ENCODE measurements around the gene NOVA1.

NOVA1 gene

GRCh38 chr14:26500028-26500427 is 97.8 kb downstream of the NOVA1 start:
- Histone ChIP-seq H3K4me1 (ENCODE audit: insufficient read depth, low read length) (no peaks in the 10 kb centered on the region; the same call in 1 of the 2 replicates), H3K27ac (ENCODE audit: low read length) (no peak overlapping the region), H3K27me3 (ENCODE audit: insufficient read depth, low read length) (no peaks in the 10 kb centered on the region), H3K36me3 (ENCODE audit: insufficient read depth, low read depth, low read length) (no peaks in the 10 kb centered on the region), H3K9me3 (ENCODE audit: insufficient read depth, low read depth, low read length) (peaks cover 3% of the 10 kb centered on the region; the same call in 1 of the 2 replicates), H3K9ac (ENCODE audit: low read depth, low read length) (no peak overlapping the region), H3K4me3 (ENCODE audit: low read length) (no peak overlapping the region)

GRCh38 chr14:26499546-26499945 is 98.3 kb downstream of the NOVA1 start:
- Histone ChIP-seq H3K27me3 (ENCODE audit: insufficient read depth, low read length) (no peaks in the 10 kb centered on the region), H3K9me3 (ENCODE audit: insufficient read depth, low read depth, low read length) (peaks cover 3% of the 10 kb centered on the region; the same call in 1 of the 2 replicates), H3K27ac (ENCODE audit: low read length) (no peak overlapping the region), H3K4me3 (ENCODE audit: low read length) (no peak overlapping the region), H3K36me3 (ENCODE audit: insufficient read depth, low read depth, low read length) (no peaks in the 10 kb centered on the region), H3K9ac (ENCODE audit: low read depth, low read length) (no peak overlapping the region), H3K4me1 (ENCODE audit: insufficient read depth, low read length) (peaks cover 2% of the 10 kb centered on the region; the same call in 1 of the 2 replicates)

- no peak overlapping the region for H3K4me3 ChIP-seq (ENCODE audit: low read length)
- no peaks in the 10 kb centered on the region for H3K36me3 ChIP-seq (ENCODE audit: insufficient read depth, low read depth, low read length)
- H3K27ac ChIP-seq (ENCODE audit: low read length): no peak overlapping the region
- no peaks in the 10 kb centered on the region for H3K9me3 ChIP-seq (ENCODE audit: insufficient read depth, low read depth, low read length)
- no peaks in the 10 kb centered on the region for H3K4me1 ChIP-seq (ENCODE audit: insufficient read depth, low read length)
- no peaks in the 10 kb centered on the region for H3K27me3 ChIP-seq (ENCODE audit: insufficient read depth, low read length)
- no peak overlapping the region for H3K9ac ChIP-seq (ENCODE audit: low read depth, low read length)
These were observed 110.9 kb downstream of the NOVA1 start for GRCh38 chr14:26486922-26487321.

GRCh38 chr14:26484562-26484961 is 113.3 kb downstream of the NOVA1 start:
- H3K27ac ChIP-seq (ENCODE audit: low read length): no peak overlapping the region
- H3K9me3 ChIP-seq (ENCODE audit: insufficient read depth, low read depth, low read length): no peaks in the 10 kb centered on the region
- H3K36me3 ChIP-seq (ENCODE audit: insufficient read depth, low read depth, low read length): no peaks in the 10 kb centered on the region
- no peaks in the 10 kb centered on the region for H3K4me1 ChIP-seq (ENCODE audit: insufficient read depth, low read length)
- H3K9ac ChIP-seq (ENCODE audit: low read depth, low read length): no peak overlapping the region
- H3K4me3 ChIP-seq (ENCODE audit: low read length): no peak overlapping the region
- H3K27me3 ChIP-seq (ENCODE audit: insufficient read depth, low read length): no peaks in the 10 kb centered on the region

- no peak overlapping the region for H3K27ac ChIP-seq (ENCODE audit: low read length)
- no peak overlapping the region for H3K4me3 ChIP-seq (ENCODE audit: low read length)
- no peaks in the 10 kb centered on the region for H3K27me3 ChIP-seq (ENCODE audit: insufficient read depth, low read length)
- no peak overlapping the region for H3K9ac ChIP-seq (ENCODE audit: low read depth, low read length)
- H3K36me3 ChIP-seq (ENCODE audit: insufficient read depth, low read depth, low read length): no peaks in the 10 kb centered on the region
- no peaks in the 10 kb centered on the region for H3K4me1 ChIP-seq (ENCODE audit: insufficient read depth, low read length)
- H3K9me3 ChIP-seq (ENCODE audit: insufficient read depth, low read depth, low read length): no peaks in the 10 kb centered on the region
These were observed 118.9 kb downstream of the NOVA1 start for GRCh38 chr14:26478967-26479366.

GRCh38 chr14:26466862-26467261 is 131.0 kb downstream of the NOVA1 start:
- Histone ChIP-seq H3K9ac (ENCODE audit: low read depth, low read length) (no peak overlapping the region), H3K27me3 (ENCODE audit: insufficient read depth, low read length) (no peaks in the 10 kb centered on the region), H3K9me3 (ENCODE audit: insufficient read depth, low read depth, low read length) (no peaks in the 10 kb centered on the region), H3K27ac (ENCODE audit: low read length) (no peak overlapping the region), H3K4me1 (ENCODE audit: insufficient read depth, low read length) (no peaks in the 10 kb centered on the region), H3K36me3 (ENCODE audit: insufficient read depth, low read depth, low read length) (no peaks in the 10 kb centered on the region), H3K4me3 (ENCODE audit: low read length) (no peak overlapping the region)

GRCh38 chr14:26463136-26463535 is 134.7 kb downstream of the NOVA1 start:
- Histone ChIP-seq H3K27me3 (ENCODE audit: insufficient read depth, low read length) (no peaks in the 10 kb centered on the region), H3K36me3 (ENCODE audit: insufficient read depth, low read depth, low read length) (no peaks in the 10 kb centered on the region), H3K9ac (ENCODE audit: low read depth, low read length) (no peak overlapping the region), H3K9me3 (ENCODE audit: insufficient read depth, low read depth, low read length) (no peaks in the 10 kb centered on the region), H3K4me3 (ENCODE audit: low read length) (no peak overlapping the region), H3K27ac (ENCODE audit: low read length) (no peak overlapping the region), H3K4me1 (ENCODE audit: insufficient read depth, low read length) (no peaks in the 10 kb centered on the region)

GRCh38 chr14:26454105-26454504 is 143.7 kb downstream of the NOVA1 start:
- Histone ChIP-seq H3K27ac (ENCODE audit: low read length) (no peak overlapping the region), H3K9me3 (ENCODE audit: insufficient read depth, low read depth, low read length) (no peaks in the 10 kb centered on the region), H3K36me3 (ENCODE audit: insufficient read depth, low read depth, low read length) (no peaks in the 10 kb centered on the region), H3K9ac (ENCODE audit: low read depth, low read length) (no peak overlapping the region), H3K4me3 (ENCODE audit: low read length) (no peak overlapping the region), H3K4me1 (ENCODE audit: insufficient read depth, low read length) (no peaks in the 10 kb centered on the region), H3K27me3 (ENCODE audit: insufficient read depth, low read length) (no peaks in the 10 kb centered on the region)

- Histone ChIP-seq H3K9me3 (ENCODE audit: insufficient read depth, low read depth, low read length) (no peaks in the 10 kb centered on the region), H3K36me3 (ENCODE audit: insufficient read depth, low read depth, low read length) (no peaks in the 10 kb centered on the region), H3K4me1 (ENCODE audit: insufficient read depth, low read length) (no peaks in the 10 kb centered on the region), H3K4me3 (ENCODE audit: low read length) (no peak overlapping the region), H3K27me3 (ENCODE audit: insufficient read depth, low read length) (no peaks in the 10 kb centered on the region), H3K27ac (ENCODE audit: low read length) (no peak overlapping the region), H3K9ac (ENCODE audit: low read depth, low read length) (no peak overlapping the region)
These were observed 149.5 kb downstream of the NOVA1 start for GRCh38 chr14:26448181-26448855.

GRCh38 chr14:26444822-26445221 is 153.0 kb downstream of the NOVA1 start:
- H3K27ac ChIP-seq (ENCODE audit: low read length): no peak overlapping the region
- no peaks in the 10 kb centered on the region for H3K4me1 ChIP-seq (ENCODE audit: insufficient read depth, low read length)
- no peaks in the 10 kb centered on the region for H3K27me3 ChIP-seq (ENCODE audit: insufficient read depth, low read length)
- no peak overlapping the region for H3K9ac ChIP-seq (ENCODE audit: low read depth, low read length)
- H3K36me3 ChIP-seq (ENCODE audit: insufficient read depth, low read depth, low read length): no peaks in the 10 kb centered on the region
- H3K9me3 ChIP-seq (ENCODE audit: insufficient read depth, low read depth, low read length): no peaks in the 10 kb centered on the region
- H3K4me3 ChIP-seq (ENCODE audit: low read length): no peak overlapping the region

GRCh38 chr14:26443654-26444053 is 154.2 kb downstream of the NOVA1 start:
- Histone ChIP-seq H3K9ac (ENCODE audit: low read depth, low read length) (no peak overlapping the region), H3K4me3 (ENCODE audit: low read length) (no peak overlapping the region), H3K4me1 (ENCODE audit: insufficient read depth, low read length) (no peaks in the 10 kb centered on the region), H3K27ac (ENCODE audit: low read length) (no peak overlapping the region), H3K27me3 (ENCODE audit: insufficient read depth, low read length) (no peaks in the 10 kb centered on the region), H3K9me3 (ENCODE audit: insufficient read depth, low read depth, low read length) (no peaks in the 10 kb centered on the region), H3K36me3 (ENCODE audit: insufficient read depth, low read depth, low read length) (no peaks in the 10 kb centered on the region)

GRCh38 chr14:26429205-26429604 is 168.6 kb downstream of the NOVA1 start:
- H3K9ac ChIP-seq (ENCODE audit: low read depth, low read length): no peak overlapping the region
- H3K9me3 ChIP-seq (ENCODE audit: insufficient read depth, low read depth, low read length): no peaks in the 10 kb centered on the region
- no peaks in the 10 kb centered on the region for H3K36me3 ChIP-seq (ENCODE audit: insufficient read depth, low read depth, low read length)
- H3K27me3 ChIP-seq (ENCODE audit: insufficient read depth, low read length): no peaks in the 10 kb centered on the region
- H3K4me1 ChIP-seq (ENCODE audit: insufficient read depth, low read length): no peaks in the 10 kb centered on the region
- no peak overlapping the region for H3K4me3 ChIP-seq (ENCODE audit: low read length)
- H3K27ac ChIP-seq (ENCODE audit: low read length): no peak overlapping the region

Data from iPS-20b (cell line).